A673 (cell line): ENCODE measurements around the gene TNS1. TPM values are rescaled to one million over a fixed set of nuclear protein-coding genes. Genes with fewer than 3 reads are reported as not detected.

ENCODE experiments used
- BruUV-seq: library from RNA; stranded (reverse); fragments of 400-500 nt; replicated peaks from 2 replicates; lab custom pipeline; 2021; lab: Mats Ljungman, UMichigan
- CTCF ChIA-PET: fragments of 300-600 bp; sonication (Branson Sonifier 250); formaldehyde crosslinking; loops from one replicate; lab custom pipeline; 2022; ENCODE audit warnings: antibody characterized with exemption; lab: Charles Lee
- POLR2A ChIA-PET: fragments of 300-600 bp; sonication (Branson Sonifier 250); formaldehyde crosslinking; loops from one replicate; lab custom pipeline; 2022; ENCODE audit warnings: antibody characterized with exemption; ENCODE audit not compliant: low non-redundant PET; lab: Charles Lee
- DNase-seq: peaks from one replicate; pipeline ENCODE4 v3.0.0-alpha.2; 2015; ENCODE audit warnings: low spot score
- H3K27ac ChIP-seq: fragments of 200-600 bp; sonication (generic); 2 replicates; pipeline ENCODE4 v1.5.1; 2016; ENCODE audit warnings: mixed run types, low read depth, mild to moderate bottlenecking, mixed read lengths, antibody characterized with exemption, low read length; ENCODE audit not compliant: poor library complexity, severe bottlenecking
- H3K27me3 ChIP-seq: fragments of 200-600 bp; sonication (generic); replicated peaks from 2 replicates; pipeline ENCODE4 v1.6.1; 2017; ENCODE audit warnings: mixed run types, low read depth, mild to moderate bottlenecking, mixed read lengths, antibody characterized with exemption, low read length; ENCODE audit not compliant: insufficient read depth, poor library complexity
- H3K36me3 ChIP-seq: fragments of 200-600 bp; sonication (generic); 2 replicates; pipeline ENCODE4 v1.6.1; 2016; ENCODE audit warnings: mixed run types, mild to moderate bottlenecking, mixed read lengths, antibody characterized with exemption, low read length; ENCODE audit not compliant: insufficient read depth, poor library complexity, severe bottlenecking
- H3K4me1 ChIP-seq: fragments of 200-600 bp; sonication (generic); 2 replicates; pipeline ENCODE4 v1.6.1; 2017; ENCODE audit warnings: mixed run types, mild to moderate bottlenecking, mixed read lengths, antibody characterized with exemption, low read length; ENCODE audit not compliant: insufficient read depth, poor library complexity, severe bottlenecking
- H3K4me3 ChIP-seq: fragments of 200-600 bp; sonication (generic); 2 replicates; pipeline ENCODE4 v1.5.1; 2016; ENCODE audit warnings: low read depth, mixed run types, mild to moderate bottlenecking, mixed read lengths, low read length; ENCODE audit not compliant: poor library complexity, severe bottlenecking
- H3K9me3 ChIP-seq: fragments of 200-600 bp; sonication (generic); 2 replicates; pipeline ENCODE4 v1.6.1; 2016; ENCODE audit warnings: mixed run types, low read depth, mild to moderate bottlenecking, mixed read lengths, antibody characterized with exemption, low read length; ENCODE audit not compliant: poor library complexity, severe bottlenecking
- EZH2 ChIP-seq: fragments of 200-600 bp; sonication (generic); IDR thresholded peaks from 2 replicates; pipeline ENCODE4 v1.6.1; 2017; ENCODE audit warnings: borderline replicate concordance, low read depth, mild to moderate bottlenecking, mixed read lengths, antibody characterized with exemption, low read length; ENCODE audit not compliant: poor library complexity, severe bottlenecking
- intact Hi-C: fragments of 100-400 bp; cut with micrococcal nuclease; formaldehyde crosslinking; loops from one replicate; pipeline ENCODE4 v1.10.0; 2022; ENCODE audit not compliant: unreplicated experiment
- total RNA-seq: library from RNA; stranded (reverse); gene quantifications from 2 replicates; pipeline ENCODE4 v1.2.3, GENCODE V29; 2021
- TF ChIP-seq, protein P1 (sequence below): fragments of 300-800, 200-600 bp; sonication (generic); conservative IDR thresholded peaks from 2 replicates; pipeline ENCODE4 v1.5.1; 2017; ENCODE audit warnings: low read depth, mild to moderate bottlenecking, antibody characterized with exemption, low read length, moderate library complexity, mixed read lengths

TNS1 gene
- total RNA-seq, 1 experiment from 2014 or later: 99.6 TPM

GRCh38 chr2:218031771-218032257 lies 29.0 kb upstream of the TNS1 start:
- no TSS peak for BruUV-seq
- ChIA-PET POLR2A (no interaction called here), CTCF (no interaction called here)
- H3K4me3 ChIP-seq: peak overlapping the region; percentile 40
- H3K9me3 ChIP-seq: no peaks in the 10 kb centered on the region
- no peak for TF ChIP-seq EZH2
- TF ChIP-seq, protein P1, sequence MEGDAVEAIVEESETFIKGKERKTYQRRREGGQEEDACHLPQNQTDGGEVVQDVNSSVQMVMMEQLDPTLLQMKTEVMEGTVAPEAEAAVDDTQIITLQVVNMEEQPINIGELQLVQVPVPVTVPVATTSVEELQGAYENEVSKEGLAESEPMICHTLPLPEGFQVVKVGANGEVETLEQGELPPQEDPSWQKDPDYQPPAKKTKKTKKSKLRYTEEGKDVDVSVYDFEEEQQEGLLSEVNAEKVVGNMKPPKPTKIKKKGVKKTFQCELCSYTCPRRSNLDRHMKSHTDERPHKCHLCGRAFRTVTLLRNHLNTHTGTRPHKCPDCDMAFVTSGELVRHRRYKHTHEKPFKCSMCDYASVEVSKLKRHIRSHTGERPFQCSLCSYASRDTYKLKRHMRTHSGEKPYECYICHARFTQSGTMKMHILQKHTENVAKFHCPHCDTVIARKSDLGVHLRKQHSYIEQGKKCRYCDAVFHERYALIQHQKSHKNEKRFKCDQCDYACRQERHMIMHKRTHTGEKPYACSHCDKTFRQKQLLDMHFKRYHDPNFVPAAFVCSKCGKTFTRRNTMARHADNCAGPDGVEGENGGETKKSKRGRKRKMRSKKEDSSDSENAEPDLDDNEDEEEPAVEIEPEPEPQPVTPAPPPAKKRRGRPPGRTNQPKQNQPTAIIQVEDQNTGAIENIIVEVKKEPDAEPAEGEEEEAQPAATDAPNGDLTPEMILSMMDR: no peak
- H3K27ac ChIP-seq: peak overlapping the region; percentile 58
- no peak for DNase-seq
- H3K4me1 ChIP-seq: peaks cover 12% of the 10 kb centered on the region
- intact Hi-C loops: loop anchor here (5.0 kb wide), 1 partner anchor 100 kb away; no protein-coding TSS in a partner anchor
- H3K27me3 ChIP-seq: no peaks in the 10 kb centered on the region
- no peaks in the 10 kb centered on the region for H3K36me3 ChIP-seq

DNA sequence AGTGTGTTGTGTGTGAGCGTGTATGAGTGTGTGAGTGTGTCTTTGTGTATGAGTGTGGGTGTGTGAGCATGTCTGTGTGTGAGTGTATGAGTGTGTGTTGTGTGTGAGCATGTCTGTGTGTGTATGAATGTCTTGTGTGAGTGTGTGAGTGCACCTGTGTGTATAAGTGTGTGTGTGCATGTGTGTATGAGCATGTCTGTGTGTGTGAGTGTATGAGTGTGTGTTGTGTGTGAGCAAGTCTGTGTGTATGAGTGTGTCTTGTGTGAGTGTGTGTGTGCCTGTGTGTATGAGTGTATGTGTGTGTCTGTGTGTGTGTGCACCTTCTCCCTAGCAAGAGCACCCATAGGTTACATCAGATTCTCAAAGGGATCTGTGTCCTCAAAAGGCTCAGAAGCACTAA lies 28.5 kb upstream of the TNS1 start:
- Histone ChIP-seq H3K4me3 (no peak overlapping the region), H3K27ac (peak overlapping the region; percentile 58), H3K27me3 (no peaks in the 10 kb centered on the region), H3K9me3 (no peaks in the 10 kb centered on the region), H3K4me1 (peaks cover 12% of the 10 kb centered on the region), H3K36me3 (no peaks in the 10 kb centered on the region)
- intact Hi-C loops: loop anchor here (5.0 kb wide), 1 partner anchor 99 kb away; no protein-coding TSS in a partner anchor
- TF ChIP-seq, protein P1: no peak
- TF ChIP-seq EZH2: no peak
- ChIA-PET POLR2A (no interaction called here), CTCF (no interaction called here)
- no TSS peak for BruUV-seq
- DNase-seq: no peak

DNA sequence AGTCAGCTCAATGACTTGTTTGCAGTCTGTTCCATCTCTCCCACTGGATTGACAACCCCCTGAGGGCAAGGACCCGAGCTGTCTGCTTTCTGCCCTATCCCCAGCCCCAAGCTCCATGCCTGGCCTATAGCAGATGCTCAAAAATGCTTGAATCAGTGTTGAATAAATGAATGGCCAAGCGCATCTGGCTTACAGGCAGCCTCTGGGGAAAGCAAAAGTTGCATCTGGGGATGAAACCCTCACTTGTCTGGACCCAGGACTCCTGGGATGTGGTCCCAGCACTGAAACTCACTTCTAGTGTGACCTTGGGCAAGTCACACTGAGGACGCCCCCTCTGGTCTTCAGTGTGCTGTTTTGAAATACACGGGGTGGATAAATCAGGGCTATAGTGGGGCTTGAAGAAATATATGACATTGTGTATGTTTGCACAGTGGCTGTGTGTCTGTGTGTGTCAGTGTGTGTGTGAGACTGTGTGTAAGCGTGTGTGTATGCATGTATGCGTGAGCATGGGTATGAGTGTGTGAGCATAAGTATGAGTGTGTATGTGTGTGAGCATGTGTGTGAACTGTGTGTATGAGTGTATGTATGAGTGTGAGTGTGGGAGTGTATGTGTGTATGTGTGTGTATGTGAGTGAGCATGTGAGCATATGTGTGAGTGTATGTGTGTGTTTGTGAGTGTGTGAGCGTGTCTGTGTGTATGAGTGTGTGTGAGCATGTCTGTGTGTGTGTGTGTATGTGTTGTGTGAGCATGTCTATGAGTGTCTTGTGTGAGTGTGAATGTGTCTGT lies 27.8 kb upstream of the TNS1 start:
- TF ChIP-seq, protein P1: no peak
- no peak for TF ChIP-seq EZH2
- intact Hi-C loops: loop anchor here (5.0 kb wide), 1 partner anchor 98 kb away; no protein-coding TSS in a partner anchor
- Histone ChIP-seq H3K4me3 (no peak overlapping the region), H3K27ac (no peak overlapping the region), H3K9me3 (no peaks in the 10 kb centered on the region), H3K36me3 (no peaks in the 10 kb centered on the region), H3K27me3 (no peaks in the 10 kb centered on the region), H3K4me1 (peaks cover 15% of the 10 kb centered on the region)
- TSS peak; percentile 34 for BruUV-seq
- ChIA-PET POLR2A (no interaction called here), CTCF (no interaction called here)
- DNase-seq: no peak
